GM19193 (cell line): ENCODE results near the gene BOK.

ENCODE experiments used
- POLR2A ChIP-seq: IDR thresholded peaks from 4 replicates; pipeline ENCODE4 v1.6.1; 2011; ENCODE audit not compliant: insufficient read depth, insufficient read length; ENCODE audit errors: extremely low read depth

BOK gene

GRCh38 chr2:241601841-241602240 lies 43.3 kb downstream of the BOK start:
- TF ChIP-seq POLR2A = no peak

DNA sequence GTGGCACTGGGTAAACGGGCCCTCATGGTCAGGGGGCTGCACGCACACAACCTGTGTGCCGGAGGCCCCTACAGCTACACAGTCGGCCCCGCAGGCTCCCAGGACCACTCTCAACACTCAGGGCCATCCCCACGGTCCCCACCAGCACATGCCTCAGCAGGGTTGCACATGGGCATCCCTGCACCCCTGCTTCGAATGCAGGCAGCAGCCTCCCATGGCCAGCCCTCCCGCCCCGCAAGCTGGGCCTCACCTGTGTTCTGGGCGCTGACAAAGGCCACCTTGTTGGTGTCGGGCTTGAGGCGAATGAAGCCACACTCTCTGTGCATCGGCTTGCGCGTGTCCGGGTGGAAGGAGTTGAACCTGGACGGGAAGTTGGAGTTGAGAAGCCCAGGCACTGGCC lies 44.2 kb downstream of the BOK start:
- TF ChIP-seq POLR2A = no peak

GRCh38 chr2:241603686-241604085 lies 45.1 kb downstream of the BOK start:
- TF ChIP-seq POLR2A = no peak

- no peak for TF ChIP-seq POLR2A
Measured at GRCh38 chr2:241606186-241606585, 47.6 kb downstream of the BOK start.

DNA sequence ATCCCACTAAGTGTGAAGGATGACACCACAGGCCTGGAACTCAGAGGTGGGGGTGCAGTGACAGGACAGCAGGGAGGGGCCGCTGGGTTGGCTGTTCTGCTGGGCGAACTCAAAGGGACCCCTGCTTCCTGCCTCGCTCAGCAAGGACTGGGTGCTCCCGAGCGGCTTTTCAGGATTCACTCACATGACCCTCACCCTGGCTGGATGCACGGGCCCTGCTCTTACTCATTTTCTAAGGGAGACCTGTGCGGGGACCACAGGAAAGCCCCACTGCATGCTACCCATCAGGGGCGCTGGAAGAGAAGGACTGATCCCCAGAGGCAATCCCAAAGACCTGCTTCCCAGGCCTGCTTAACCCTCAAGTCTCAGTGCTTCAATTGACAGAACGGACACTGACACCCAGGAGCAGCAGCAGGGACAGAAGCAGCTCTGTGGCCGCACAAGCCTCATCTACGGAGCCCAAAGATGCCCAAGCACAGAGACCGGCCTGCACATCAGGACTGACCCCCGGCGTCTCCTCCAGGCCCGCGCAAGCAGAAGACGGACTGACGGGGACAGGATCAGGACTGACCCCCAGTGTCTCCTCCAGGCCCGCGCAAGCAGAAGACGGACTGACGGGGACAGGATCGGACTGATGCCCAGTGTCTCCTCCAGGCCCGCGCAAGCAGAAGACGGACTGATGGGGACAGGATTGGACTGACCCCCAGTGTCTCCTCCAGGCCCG lies 48.8 kb downstream of the BOK start:
- TF ChIP-seq POLR2A = no peak

- TF ChIP-seq POLR2A = no peak
Measured at GRCh38 chr2:241608881-241609280, 50.3 kb downstream of the BOK start.

- peak; percentile 26 for TF ChIP-seq POLR2A
Measured at GRCh38 chr2:241609859-241610793, 51.6 kb downstream of the BOK start.

DNA sequence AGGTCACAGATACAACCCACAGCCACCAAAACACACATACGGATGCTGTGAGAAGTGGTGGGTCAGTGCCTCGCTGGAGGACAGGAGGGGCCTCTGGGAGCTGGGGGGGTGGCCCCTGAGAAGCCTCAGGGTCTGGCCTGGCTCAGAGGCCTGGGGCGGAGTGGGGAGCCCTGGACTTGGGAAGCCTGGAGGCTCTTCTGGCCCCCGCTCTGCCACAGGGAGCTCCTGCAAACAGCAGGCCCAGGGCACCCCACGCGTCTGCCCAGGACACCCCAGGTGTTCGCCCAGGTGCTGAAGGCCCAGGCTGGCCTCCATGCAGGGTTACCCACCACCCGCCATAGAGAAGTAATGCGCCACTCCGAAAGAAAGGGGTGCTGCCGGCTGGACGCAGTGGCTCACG lies 52.5 kb downstream of the BOK start:
- TF ChIP-seq POLR2A = no peak

GRCh38 chr2:241612156-241613016 lies 53.8 kb downstream of the BOK start:
- TF ChIP-seq POLR2A = no peak

DNA sequence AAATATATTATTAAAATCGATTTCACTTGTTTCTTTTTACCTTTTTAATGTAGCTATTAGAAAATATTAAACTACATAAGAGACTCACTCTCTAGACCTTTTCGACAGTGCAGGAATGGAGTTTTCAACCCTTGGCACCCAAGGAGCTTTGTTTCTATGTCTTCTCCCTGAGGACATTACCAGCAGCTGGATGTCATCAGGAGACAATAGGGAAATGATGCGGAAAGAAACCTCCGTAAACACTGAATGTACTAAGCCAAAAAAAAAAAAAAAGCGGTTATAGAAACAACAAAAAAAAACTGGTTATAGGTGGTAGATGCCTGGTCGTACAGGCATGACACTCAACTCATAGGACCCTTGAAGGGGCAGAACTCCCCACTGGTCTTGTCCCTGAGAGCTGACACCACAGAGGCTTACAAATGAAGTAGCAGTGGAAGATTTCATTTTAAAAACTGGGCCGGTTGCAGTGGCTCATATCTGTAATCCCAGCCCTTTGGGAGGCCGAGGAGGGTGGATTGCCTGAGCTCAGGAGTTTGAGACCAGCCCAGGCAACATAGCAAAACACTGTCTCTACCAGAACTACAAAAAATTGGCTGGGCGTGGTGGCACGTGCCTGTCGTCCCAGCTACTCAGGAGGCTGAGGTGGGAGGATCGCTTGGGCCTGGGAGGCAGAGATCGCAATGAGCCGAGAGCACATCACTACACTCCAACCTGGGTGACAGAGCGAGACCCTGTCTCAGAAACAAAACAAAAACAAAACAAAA lies 54.7 kb downstream of the BOK start:
- no peak for TF ChIP-seq POLR2A

GRCh38 chr2:241615041-241615440 lies 56.5 kb downstream of the BOK start:
- no peak for TF ChIP-seq POLR2A

DNA sequence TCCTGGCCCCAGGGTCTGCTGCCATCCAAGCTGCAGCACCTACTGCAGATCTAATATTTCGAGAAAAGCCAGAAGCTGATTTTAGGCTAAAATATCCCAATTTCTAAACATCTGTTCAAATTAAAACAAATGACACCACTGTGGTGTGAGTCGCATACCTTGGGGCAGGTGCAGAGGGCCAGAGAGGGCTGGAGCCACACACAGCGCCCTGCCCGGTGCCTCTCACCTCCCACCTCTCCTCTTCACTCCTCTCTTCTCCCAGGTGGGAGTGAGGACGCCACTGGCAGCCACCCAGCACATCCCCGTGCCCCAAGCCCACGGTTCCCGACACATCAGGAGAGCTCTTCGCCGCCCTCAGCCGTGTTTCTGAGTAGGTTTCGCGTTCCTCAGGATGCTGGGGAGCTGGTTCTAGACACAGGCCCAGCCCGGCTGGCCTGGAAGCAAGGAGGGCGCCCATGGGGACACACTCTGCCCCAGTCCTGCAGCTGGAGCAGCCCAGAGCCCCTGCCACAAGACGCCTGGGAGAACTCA lies 57.0 kb downstream of the BOK start:
- TF ChIP-seq POLR2A = no peak

GRCh38 chr2:241616168-241617125 lies 57.9 kb downstream of the BOK start:
- no peak for TF ChIP-seq POLR2A

DNA sequence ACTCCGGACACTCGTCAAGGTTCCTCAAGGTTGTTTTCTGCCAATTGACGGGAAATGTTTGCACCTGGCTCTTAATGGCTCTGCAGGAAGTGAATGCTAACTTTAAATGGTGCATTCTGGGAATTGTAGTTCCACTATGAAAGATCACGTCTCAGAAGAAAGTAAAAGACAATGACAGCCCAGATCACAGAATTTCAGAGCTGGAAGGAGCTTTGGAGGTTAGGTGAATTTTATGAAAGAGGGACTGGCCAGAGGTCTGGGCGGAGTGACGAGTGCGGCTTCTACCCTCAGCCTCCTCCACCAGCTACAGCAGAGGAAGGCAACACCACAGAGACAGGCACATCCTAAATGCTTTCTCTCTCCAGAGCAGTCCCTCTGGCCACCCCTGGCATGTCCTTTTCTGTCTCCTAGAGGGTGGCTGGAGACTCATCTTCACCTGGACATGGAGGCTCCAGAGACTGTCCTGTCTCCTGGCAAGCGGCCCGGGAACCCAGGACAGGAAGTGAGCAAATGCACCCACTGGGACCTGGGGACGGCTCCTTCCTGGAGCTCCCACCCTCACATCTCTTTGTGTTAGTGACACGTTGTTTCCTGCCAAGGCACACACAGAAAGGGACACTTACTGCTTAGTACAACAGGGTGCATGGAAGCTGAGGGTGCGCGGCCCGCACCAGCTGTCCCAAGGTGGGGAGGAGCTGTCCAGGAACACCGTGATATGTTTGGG lies 59.0 kb downstream of the BOK start:
- peak; percentile 26 for TF ChIP-seq POLR2A
